GM18873 (cell line): ENCODE results near the gene PPP1R36.
"Not testable (repeated sequence)": the region's sequence is repeated elsewhere in the genome, so short reads cannot be mapped to it uniquely, and the experiment has no call there.

Experiments
- ATAC-seq: cut with Tn5 transposase; IDR thresholded peaks from one replicate; pipeline ENCODE4 v1.9.1; 2021; ENCODE audit warnings: mild to moderate bottlenecking, moderate library complexity, moderate number of reproducible peaks; ENCODE audit not compliant: unreplicated experiment, low FRiP score

PPP1R36 gene

GRCh38 chr14:64563696-64564095, 13.9 kb downstream of the PPP1R36 start:
- ATAC-seq, result no peak

- no peak for ATAC-seq
Measured at GRCh38 chr14:64566651-64567122, 16.9 kb downstream of the PPP1R36 start.

- no peak for ATAC-seq
Measured at GRCh38 chr14:64569138-64569631, 19.4 kb downstream of the PPP1R36 start.

- not testable (repeated sequence) for ATAC-seq
Measured at GRCh38 chr14:64569646-64570045, 19.9 kb downstream of the PPP1R36 start.

- ATAC-seq, result no peak
Measured at GRCh38 chr14:64572386-64573104, 22.8 kb downstream of the PPP1R36 start.

GRCh38 chr14:64573109-64573508, 23.3 kb downstream of the PPP1R36 start:
- ATAC-seq, result no peak

GRCh38 chr14:64574371-64575107, 24.8 kb downstream of the PPP1R36 start:
- no peak for ATAC-seq

GRCh38 chr14:64577211-64577610, 27.4 kb downstream of the PPP1R36 start:
- ATAC-seq, result no peak

GRCh38 chr14:64580467-64580866, 30.7 kb downstream of the PPP1R36 start:
- ATAC-seq, result no peak

- ATAC-seq, result no peak
Measured at GRCh38 chr14:64581363-64581762, 31.6 kb downstream of the PPP1R36 start.

GRCh38 chr14:64581817-64582216, 32.1 kb downstream of the PPP1R36 start:
- ATAC-seq, result no peak

GRCh38 chr14:64584190-64584589, 34.4 kb downstream of the PPP1R36 start:
- no peak for ATAC-seq

GRCh38 chr14:64591809-64592208, 42.0 kb downstream of the PPP1R36 start:
- no peak for ATAC-seq

GRCh38 chr14:64594438-64594837, 44.7 kb downstream of the PPP1R36 start:
- no peak for ATAC-seq

GRCh38 chr14:64598404-64598803, 48.6 kb downstream of the PPP1R36 start:
- ATAC-seq, result no peak

GRCh38 chr14:64601571-64601970, 51.8 kb downstream of the PPP1R36 start:
- no peak for ATAC-seq

- ATAC-seq, result no peak
Measured at GRCh38 chr14:64602826-64603225, 53.1 kb downstream of the PPP1R36 start.

GRCh38 chr14:64604001-64604400, 54.2 kb downstream of the PPP1R36 start:
- no peak for ATAC-seq

- no peak for ATAC-seq
Measured at GRCh38 chr14:64604881-64605280, 55.1 kb downstream of the PPP1R36 start.

- ATAC-seq, result no peak
Measured at GRCh38 chr14:64605926-64606685, 56.3 kb downstream of the PPP1R36 start.
